HG02852 (cell line): Measurements from ENCODE around the gene RD3L.
"Not testable (repeated sequence)": the region's sequence is repeated elsewhere in the genome, so short reads cannot be mapped to it uniquely, and the experiment has no call there.

Experiments
- ATAC-seq: cut with Tn5 transposase; IDR thresholded peaks from one replicate; pipeline ENCODE4 v1.9.1; 2021; ENCODE audit warnings: mild to moderate bottlenecking, moderate library complexity; ENCODE audit not compliant: unreplicated experiment

Gene RD3L

DNA sequence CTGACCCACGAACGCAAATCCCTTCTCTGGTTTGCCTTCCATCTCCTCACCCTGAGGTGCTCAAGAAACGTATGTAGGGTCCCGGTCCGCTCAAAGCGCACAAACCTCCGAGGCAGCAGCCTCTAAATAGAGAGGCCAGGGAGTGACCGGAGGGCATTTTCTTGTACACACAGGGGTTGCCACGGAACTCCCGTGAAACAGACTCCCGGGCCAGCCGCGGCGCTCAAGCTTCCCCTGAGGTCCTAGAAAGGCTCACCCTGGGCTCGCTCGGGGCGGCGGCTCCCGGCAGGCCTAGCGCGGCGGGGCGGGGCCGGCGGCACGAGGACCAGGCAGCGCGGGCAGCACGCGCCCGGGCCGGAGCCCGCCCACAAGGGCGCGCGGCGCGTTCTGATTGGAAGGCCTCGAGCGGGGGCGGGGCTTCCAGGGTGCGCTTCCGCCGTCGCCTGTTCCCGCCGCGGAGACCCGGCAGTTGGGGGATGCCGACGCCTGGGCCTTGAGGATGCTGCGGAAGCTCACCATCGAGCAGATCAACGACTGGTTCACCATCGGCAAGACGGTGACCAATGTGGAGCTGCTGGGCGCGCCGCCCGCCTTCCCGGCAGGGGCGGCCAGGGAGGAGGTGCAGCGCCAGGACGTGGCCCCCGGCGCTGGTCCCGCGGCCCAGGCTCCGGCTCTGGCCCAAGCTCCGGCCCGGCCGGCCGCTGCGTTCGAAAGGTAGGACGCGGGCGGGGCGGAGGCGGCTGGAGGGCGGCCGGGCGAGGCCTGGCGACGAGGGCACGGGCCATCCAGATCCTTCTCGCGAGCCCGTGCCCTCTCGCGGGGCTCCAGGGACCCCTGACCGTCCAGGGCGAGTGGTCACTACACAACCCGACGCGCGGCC lies 14.1 kb downstream of the RD3L start, which contains the start of gene TDRD9:
Gene TDRD9 (plus strand): TSS at position 446 of the 880 bp plus-strand sequence. CDS start 54 bp downstream, at position 500.
- no peak for ATAC-seq

DNA sequence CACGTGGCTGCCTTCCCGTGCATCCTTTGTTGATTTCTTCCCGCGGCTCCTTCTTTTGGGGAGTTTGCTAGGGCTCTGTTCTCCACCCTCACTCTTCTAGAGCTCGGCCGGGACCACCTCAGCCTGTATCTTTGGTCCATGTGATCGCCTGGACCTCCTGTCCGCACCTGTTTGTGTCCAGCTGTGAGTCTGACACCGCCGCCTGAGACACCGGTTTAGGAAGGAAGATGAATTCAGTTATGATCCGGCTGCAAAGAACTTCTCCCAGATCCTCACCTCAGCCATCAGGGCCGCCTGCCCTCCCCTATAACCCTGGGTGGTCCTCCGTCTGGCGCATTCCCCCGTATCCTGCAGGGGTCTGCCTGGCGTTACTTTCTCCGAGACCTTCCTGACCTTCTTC lies 14.8 kb downstream of the RD3L start:
- no peak for ATAC-seq

DNA sequence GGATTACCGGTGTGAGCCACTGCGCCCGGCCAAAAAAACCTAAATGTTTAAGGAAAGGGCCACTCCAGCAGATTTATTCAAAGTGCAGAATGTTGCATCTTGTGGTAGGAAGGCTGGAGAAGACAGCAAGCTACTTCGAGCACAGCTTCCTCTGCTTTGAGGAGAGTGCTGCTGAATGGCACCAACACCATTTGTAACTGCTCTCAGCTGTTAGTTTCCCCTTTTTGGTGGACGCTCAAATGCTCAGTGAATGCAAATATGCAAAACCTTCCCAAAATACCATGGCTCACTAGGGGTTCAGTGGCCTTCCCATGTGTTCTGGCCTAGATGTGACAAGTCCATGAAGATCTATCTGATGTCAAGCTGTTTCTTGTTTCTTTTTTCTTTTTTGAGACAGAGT lies 17.0 kb downstream of the RD3L start:
- ATAC-seq, result no peak

DNA sequence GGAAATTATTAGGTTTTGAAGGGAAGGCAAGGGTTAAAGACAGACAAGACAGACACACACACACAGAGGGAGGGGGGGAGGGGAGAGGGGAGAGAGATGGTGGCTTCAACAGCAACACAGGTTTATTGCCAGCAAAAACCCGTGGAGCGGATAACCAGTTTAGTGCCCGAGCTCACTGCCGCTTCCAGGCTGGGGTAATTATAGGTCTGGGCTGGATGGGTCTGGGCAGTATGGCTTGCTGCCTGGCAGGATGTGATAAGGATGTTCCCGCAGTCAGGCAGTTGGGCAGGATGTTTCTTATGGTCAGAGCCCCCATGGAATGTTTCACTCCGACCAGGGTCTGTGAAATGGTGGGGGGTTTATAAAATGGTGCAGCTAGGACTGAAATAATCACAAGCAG lies 18.5 kb downstream of the RD3L start:
- ATAC-seq, result no peak

DNA sequence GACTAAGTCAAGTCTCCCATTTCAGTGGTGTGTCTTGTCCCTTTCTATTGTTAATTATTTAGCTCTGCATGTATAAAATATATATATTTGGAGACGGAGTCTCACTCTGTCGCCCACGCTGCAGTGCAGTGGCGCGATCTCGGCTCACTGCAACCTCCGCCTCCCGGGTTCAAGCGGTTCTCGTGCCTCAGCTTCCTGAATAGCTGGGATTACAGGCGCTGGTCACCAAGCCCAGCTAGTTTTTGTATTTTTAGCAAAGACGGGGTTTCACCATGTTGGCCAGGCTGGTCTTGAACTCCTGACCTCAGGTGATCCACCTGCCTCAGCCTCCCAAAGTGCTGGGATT lies 20.5 kb downstream of the RD3L start:
- not testable (repeated sequence) for ATAC-seq

DNA sequence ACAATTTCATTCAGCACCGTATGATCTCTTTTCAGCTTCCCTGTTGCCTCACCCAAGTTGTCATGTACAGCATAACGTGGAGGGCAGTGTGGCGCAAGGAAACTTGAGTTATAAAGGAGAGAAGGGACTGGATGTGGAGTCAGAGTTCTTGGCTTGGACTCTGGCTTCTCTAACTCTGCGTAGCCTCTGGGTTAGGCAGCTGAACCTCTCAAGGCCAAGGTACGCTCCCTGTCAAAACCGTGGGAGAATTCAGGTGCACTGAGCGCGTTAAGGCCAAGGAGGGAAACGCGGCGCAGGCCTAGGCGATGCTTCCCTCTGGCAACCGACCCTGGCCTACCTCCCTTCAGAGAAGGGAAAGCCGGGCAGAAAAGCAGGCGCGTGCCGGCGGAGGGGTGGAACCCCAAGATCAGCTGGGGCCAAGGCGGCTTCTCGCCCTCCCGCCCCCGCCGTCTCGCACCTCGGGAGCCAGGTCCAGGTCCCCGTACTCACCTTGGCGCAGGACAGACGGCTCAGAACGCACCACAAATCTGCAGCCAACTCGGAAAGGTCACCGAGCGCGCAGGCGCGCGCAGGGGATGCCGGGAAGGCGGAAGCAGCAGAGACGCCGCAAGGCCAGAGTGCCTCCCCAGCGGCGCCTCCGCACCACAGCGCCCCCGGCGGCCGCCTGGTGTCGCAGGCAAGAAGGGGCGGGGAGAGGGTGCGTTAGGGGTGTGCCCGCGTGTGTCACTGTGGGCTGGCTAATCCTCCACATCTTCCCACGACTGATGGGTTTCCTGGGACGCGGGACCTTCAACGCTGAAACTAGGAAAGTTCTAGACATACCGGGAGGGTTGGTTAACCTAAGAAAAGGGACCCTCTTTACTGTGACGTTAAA lies 21.1 kb downstream of the RD3L start:
- ATAC-seq, result peak; percentile 92

DNA sequence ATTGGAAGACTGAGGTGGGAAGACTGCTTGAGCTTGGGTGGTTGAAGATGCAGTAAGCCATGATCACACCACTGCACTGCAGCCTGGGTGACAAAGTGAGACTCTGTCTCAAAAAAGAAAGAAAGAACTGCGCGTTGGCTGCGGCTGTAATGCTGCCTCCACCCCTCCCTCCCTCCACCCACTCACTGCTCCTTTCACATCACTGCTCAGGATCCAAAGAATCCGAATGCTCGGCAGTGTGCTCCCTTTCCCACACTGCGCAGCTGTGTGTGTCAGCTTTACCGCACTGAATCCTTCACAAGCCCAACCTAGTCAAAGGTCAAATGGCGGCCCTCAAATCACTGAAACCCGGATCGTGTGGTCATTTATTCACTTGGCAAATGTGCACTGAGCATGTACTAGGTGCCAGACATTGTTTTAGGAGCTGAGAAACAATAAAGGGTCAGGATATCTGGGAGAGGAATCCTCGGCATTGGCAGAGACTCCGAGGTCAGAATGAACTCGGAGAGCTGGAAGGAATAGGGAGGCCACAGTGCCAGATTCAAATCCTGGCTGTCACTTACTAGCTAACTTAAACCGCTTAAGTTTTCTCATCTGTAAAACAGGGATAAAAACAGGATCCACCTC lies 25.6 kb downstream of the RD3L start:
- ATAC-seq, result no peak

DNA sequence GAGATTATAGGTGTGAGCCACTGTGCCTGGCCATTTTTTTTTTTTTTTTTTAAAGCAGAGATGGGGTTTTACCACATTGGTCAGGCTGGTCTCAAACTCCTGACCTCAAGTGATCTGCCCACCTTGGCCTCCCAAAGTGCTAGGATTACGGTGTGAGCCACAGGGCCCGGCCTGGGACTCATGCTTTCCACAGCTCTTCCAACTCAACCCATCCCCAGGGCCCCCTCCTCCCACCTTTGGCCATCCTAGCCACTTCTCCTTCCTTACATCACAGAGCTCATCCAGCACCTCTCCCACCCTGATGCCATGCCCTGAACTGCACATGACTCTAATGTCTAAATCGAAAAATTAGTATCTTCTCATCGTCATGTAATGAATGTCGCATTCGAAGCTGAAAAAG lies 26.7 kb downstream of the RD3L start:
- no peak for ATAC-seq

DNA sequence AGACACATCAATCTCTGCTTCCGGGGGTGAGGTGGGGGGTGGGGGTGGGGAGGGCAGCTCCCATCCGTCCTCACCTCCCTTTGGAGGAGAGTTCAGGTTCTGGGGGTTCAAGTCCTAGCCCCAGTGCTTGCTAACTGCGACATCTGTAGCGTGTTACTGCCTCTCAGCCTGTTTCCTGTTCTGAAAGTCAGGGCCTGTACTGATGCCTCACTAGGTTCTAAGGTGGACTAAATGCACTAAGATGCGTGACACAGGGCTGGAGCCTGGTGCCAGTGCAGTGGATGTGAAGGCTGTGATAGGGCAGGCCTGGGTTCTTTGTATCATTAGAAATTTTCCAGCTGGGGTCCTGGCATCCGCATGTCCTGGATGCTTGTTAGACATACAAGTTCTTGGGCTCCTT lies 31.3 kb downstream of the RD3L start:
- no peak for ATAC-seq

DNA sequence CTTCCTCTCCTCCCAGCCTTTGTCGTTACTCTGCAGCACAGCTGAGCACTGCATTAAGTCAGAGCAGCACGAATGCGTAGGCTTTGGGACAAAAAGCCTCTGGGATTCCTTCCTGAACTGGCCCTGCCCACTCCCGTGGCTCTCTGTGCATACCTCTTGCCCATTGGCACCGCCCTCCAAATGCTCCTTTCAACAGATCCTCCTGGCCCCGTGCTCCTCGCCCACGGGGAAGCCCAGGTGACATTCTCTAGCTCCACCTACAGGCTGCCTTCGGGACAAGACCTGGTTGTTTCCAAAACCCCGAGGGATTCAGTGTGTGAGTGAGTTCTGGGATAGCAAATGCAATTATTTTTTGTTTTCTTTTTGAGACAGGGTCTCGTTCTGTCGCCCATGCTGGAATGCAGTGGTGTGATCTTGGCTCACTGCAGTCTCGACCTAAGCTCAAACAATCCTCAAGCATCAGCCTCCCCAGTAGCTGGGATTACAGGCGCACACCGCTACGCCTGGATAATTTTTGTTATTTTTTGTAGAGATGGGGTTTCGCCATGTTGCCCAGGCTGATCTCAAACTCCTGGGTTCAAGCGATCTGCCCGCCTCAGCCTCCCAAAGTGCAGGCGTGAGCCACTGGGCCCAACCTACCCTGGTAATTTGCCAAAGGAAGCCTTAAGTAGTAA lies 31.9 kb downstream of the RD3L start:
- no peak for ATAC-seq

DNA sequence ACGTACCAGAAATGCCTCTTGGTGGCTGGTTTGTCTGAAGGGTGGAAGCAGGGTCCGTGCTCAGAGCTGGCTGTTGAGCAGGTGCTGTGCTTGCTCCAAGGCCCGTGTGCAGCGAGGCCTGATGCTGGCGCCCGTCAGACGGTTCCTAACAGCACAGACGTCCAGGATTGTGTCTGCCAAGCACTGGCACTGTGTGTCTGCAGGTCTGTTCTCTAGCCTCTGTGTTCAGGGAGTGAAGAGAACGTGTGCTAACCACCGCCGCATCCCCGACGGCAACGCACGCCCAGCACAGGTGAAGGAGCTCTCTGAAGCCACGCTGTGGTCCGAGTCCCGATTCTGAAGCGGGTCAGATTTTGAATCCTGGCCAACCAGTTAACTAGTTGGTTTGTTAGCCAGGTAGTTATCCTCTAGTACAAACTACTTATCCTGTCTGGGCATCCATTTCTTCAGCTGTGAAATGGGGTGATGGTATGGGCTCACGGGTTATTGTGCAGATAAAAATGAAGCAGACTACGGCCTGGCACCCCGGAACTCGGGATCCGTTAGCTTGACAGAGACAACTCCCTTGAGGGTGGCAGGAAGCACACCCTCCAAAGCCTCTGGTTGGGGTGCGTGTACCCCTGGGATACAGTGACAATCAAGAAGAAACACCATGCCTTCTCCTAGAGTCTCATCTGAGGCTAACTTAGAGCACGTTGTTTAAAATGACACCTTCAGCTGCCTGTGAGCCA lies 32.6 kb downstream of the RD3L start:
- ATAC-seq, result no peak

DNA sequence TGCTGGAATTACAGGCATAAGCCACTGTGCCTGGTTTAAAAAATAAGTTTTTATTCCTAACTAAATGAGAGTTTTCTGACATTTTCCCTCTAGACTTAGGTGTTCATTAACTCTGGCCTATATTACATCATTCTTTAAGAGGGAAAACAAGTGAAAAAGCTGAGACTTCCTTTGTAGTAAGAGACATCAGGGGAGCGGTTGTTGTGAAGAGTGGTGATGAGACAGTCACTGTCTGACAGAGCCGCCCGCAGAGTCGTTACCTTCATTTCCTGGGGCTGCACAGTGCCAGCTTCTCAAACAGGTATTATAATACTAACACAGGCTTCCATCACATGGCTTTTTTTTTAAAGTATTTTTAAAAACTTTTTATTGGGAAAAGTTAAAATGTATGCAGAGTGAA lies 33.7 kb downstream of the RD3L start:
- ATAC-seq, result no peak

DNA sequence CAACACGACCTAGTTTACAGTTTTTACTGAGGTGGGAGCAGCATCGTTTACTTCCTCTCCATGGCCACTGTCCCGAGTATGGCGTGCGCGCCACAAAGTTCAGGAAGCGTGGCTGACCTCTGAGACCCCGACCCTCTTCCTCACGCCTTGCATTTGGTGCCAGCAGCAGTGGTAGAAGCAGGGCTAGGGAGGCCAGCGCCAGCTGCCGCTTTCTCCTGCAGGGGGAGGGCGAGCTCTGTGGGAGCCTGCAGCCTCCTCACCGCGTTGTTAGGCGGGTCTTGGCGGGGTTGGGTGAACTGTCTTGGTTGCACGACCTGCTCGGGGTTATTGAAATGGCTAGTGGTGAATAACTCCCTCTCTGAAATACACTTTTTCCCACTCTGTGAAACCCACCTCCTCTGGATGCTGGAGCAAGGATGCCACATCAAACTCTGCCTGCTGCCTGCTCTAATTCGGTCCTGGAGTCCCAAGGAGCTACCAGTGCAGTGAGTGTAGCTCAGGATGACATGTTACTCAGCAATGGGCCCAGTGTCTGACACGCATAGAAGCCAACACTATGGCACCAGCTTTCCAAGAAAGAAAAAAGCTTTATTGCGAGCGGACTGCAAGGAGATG lies 36.4 kb downstream of the RD3L start:
- ATAC-seq, result no peak

DNA sequence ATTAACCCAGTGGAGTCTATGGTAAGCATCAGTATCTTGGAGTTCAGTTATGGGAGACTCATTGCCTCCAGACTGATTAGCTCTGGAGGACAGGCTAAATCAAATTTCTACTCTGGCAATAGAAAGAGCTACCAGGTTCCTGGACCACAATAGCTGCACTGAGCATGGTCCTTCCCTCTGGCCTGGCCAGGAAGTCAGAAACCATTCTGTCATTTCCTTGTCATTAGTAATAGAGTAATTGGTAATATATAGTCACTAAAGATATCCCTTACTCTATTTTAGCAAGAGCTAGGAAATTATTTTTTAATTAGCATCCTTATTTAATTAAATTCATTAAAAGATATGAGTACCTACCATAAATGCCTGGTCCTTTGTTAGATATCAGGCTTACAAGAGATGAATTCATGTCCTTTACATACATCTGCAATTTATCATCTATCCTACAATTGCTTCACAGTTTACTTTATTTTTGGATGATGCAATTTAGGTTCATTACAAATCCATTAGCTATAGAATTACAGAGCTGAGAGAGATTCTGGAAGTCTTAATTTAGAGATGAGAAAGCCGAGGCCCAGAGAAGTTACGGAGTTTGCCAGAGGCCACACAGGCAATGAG lies 37.7 kb downstream of the RD3L start:
- ATAC-seq, result no peak

DNA sequence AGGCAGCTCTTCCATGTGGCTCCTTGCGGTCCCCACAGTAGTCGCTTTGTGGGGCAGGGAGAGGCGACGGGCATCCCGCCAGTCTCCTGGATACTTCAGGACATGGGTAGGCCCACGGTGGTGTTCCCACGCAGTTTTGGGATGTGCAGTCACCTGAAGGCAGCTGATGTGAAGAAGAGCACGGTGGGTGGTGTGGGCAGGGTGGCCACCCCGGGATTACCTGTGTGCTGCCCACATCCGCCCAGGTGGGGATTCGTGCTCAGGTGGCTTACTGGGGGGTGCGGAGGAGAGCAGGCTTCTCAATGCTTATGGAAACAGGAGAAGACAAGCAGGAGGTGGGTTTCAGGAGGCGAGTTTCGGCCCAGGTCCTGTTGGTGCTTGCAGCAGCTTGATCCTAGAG lies 42.5 kb downstream of the RD3L start:
- ATAC-seq, result no peak

DNA sequence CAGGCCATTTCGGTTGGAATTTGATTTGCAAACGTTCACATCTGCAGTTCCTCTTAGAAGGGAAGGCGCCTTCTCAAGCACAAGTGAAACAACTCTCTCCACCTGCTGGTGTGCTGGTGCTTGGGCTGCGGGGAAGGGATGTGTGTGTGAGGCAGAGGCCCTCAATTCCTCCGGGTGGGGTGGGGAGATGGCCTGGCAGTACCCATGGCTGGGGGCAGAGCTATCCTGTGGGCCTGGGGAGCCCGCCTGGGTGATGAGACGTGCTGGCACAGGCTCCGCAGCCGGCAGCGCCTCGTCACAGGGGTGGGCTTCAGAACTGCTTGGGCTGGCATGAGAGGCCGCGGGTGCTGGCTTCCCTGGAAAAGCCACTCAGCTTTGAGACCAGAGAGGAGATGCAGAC lies 43.0 kb downstream of the RD3L start:
- no peak for ATAC-seq

DNA sequence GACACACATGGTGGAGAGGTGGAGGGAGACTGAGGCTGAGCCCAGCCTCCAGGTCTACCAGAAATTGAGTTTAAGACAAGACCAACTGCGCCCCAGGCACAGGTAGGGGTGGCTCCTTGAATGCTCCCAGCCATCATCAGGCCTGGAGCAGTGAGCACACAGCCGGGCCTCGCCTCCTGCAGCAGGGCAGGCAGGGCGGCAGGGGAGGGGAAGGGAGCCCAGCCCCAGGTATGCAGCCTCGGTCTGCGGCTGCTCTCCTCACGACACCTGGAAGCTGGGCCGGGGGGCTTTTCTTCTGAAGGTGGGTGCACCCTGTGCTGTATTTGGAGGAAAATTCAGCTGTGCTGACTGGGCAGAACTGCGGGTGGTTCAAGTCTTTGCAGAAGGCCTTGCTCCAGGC lies 43.6 kb downstream of the RD3L start:
- ATAC-seq, result no peak

DNA sequence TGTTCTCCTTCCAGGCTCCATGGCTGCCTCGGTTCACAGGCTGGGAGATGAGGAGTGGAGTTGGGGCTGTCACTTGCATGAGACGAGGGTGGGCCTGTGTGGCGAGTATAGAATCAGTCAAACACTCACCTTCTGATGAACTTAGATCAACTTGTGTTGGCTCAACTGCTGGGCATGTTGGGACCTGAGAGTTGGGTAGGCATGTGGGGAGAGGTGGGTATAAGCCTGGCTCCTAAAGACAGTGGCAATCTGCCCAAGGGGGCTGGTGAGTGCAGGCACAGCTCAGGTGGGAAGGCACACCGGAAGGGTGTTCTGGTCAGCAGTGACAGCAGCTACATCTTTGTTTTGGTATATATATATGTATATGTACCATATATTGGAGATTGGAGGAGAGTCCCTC lies 44.1 kb downstream of the RD3L start:
- ATAC-seq, result no peak
